Stimulated activated CD8-positive, alpha-beta memory T cell treated with anti-CD3 and anti-CD28 coated beads, Interleukin-12 subunit alpha, Interleukin-12 subunit beta, amount 100 ng/mL, for 24 hours (primary cell): ENCODE data around the gene GALNT6.
"Not testable (repeated sequence)": the region's sequence is repeated elsewhere in the genome, so short reads cannot be mapped to it uniquely, and the experiment has no call there.

Source experiments
- DNase-seq: peaks from one replicate; pipeline ENCODE4 v3.0.0-alpha.2; 2020; ENCODE audit errors: extremely low read depth

GALNT6 gene

GRCh38 chr12:51323317-51323960 is 67.8 kb downstream of the GALNT6 start:
- DNase-seq: no peak

GRCh38 chr12:51322452-51322851 is 68.8 kb downstream of the GALNT6 start:
- no peak for DNase-seq

- no peak for DNase-seq
These were observed 69.3 kb downstream of the GALNT6 start for GRCh38 chr12:51321882-51322281.

GRCh38 chr12:51320695-51321320 is 70.4 kb downstream of the GALNT6 start:
- no peak for DNase-seq

- DNase-seq: no peak
These were observed 70.9 kb downstream of the GALNT6 start for GRCh38 chr12:51320311-51320694.

GRCh38 chr12:51318846-51319599 is 72.2 kb downstream of the GALNT6 start:
- no peak for DNase-seq

GRCh38 chr12:51318057-51318806 is 73.0 kb downstream of the GALNT6 start:
- not testable (repeated sequence) for DNase-seq

GRCh38 chr12:51311389-51311788 is 79.8 kb downstream of the GALNT6 start:
- no peak for DNase-seq

GRCh38 chr12:51307655-51308593 is 83.3 kb downstream of the GALNT6 start:
- no peak for DNase-seq

GRCh38 chr12:51306507-51306906 is 84.7 kb downstream of the GALNT6 start:
- no peak for DNase-seq
